ENCODE data around the gene HRH1. TPM values are rescaled to one million over a fixed set of nuclear protein-coding genes. Genes with fewer than 3 reads are reported as not detected.

HRH1 gene
- polyA plus RNA-seq, 1 donor (not counting 4 experiments of a cell fraction or from before 2014, with no cell fraction given): 13.9 TPM

GRCh38 chr3:11140713-11141104 lies 13.6 kb upstream of the HRH1 start:
- FAIRE-seq (no peak), DNase-seq (ENCODE audit: low read depth, low spot score) (no peak)
- H3K9me3 ChIP-seq (ENCODE audit: control insufficient read depth, low read depth, low read length): no peaks in the 10 kb centered on the region
- no peak overlapping the region for H2AFZ ChIP-seq (ENCODE audit: control insufficient read depth, low read length)
- H3K4me2 ChIP-seq (ENCODE audit: control insufficient read depth, extremely low read depth, insufficient read depth, low read depth, low read length): no peak overlapping the region
- no peaks in the 10 kb centered on the region for H3K36me3 ChIP-seq (ENCODE audit: control insufficient read depth in 2 of 2, extremely low read depth in 1 of 2, insufficient read depth in 2 of 2, low read length in 2 of 2)
- H3K79me2 ChIP-seq (ENCODE audit: control insufficient read depth, insufficient read depth, low read length): peaks cover 1% of the 10 kb centered on the region
- H3K4me3 ChIP-seq (ENCODE audit: control insufficient read depth in 2 of 3, extremely low read depth in 1 of 3, insufficient read depth in 2 of 3, low read depth in 1 of 3, low read length in 3 of 3): no peak overlapping the region
- H3K9me1 ChIP-seq (ENCODE audit: control insufficient read depth, extremely low read depth, insufficient read depth, low read length): no peaks in the 10 kb centered on the region
- H3K27me3 ChIP-seq (ENCODE audit: control insufficient read depth, extremely low read depth, insufficient read depth, low read length): no peaks in the 10 kb centered on the region
- dilution Hi-C loops (cut with MboI; ENCODE audit: extremely low pct_ligation_motif_present, low sequenced_read_pairs): no loop called here
- no peak overlapping the region for H3K27ac ChIP-seq (ENCODE audit: control insufficient read depth, insufficient read depth, low read length)
- no peak overlapping the region for H3K9ac ChIP-seq (ENCODE audit: control insufficient read depth, extremely low read depth, insufficient read depth, low read length)
- TF ChIP-seq CTCF (optimal IDR thresholded peaks at IDR 0.05 in 1 of 3, IDR thresholded peaks at IDR 0.05 in 1 of 3, conservative IDR thresholded peaks at IDR 0.05 in 1 of 3; ENCODE audit: extremely low read depth in 1 of 3, insufficient read depth in 2 of 3, low read length in 3 of 3): no peak
- TF ChIP-seq EZH2 (IDR thresholded peaks at IDR 0.05; ENCODE audit: low read length): no peak
- H3K4me1 ChIP-seq (ENCODE audit: control insufficient read depth, extremely low read depth, insufficient read depth, low read length): peaks cover 31% of the 10 kb centered on the region
- H4K20me1 ChIP-seq (ENCODE audit: control insufficient read depth, extremely low read depth, insufficient read depth, low read length): no peaks in the 10 kb centered on the region

GRCh38 chr3:11143476-11143875 lies 10.8 kb upstream of the HRH1 start:
- no peak overlapping the region for H3K4me3 ChIP-seq (ENCODE audit: control insufficient read depth in 2 of 3, extremely low read depth in 1 of 3, insufficient read depth in 2 of 3, low read depth in 1 of 3, low read length in 3 of 3)
- no peaks in the 10 kb centered on the region for H4K20me1 ChIP-seq (ENCODE audit: control insufficient read depth, extremely low read depth, insufficient read depth, low read length)
- H3K79me2 ChIP-seq (ENCODE audit: control insufficient read depth, insufficient read depth, low read length): no peaks in the 10 kb centered on the region
- peaks cover 32% of the 10 kb centered on the region for H3K4me1 ChIP-seq (ENCODE audit: control insufficient read depth, extremely low read depth, insufficient read depth, low read length)
- dilution Hi-C loops (cut with MboI; ENCODE audit: extremely low pct_ligation_motif_present, low sequenced_read_pairs): no loop called here
- H3K9me3 ChIP-seq (ENCODE audit: control insufficient read depth, low read depth, low read length): no peaks in the 10 kb centered on the region
- H3K27ac ChIP-seq (ENCODE audit: control insufficient read depth, insufficient read depth, low read length): no peak overlapping the region
- no peaks in the 10 kb centered on the region for H3K9me1 ChIP-seq (ENCODE audit: control insufficient read depth, extremely low read depth, insufficient read depth, low read length)
- H2AFZ ChIP-seq (ENCODE audit: control insufficient read depth, low read length): no peak overlapping the region
- DNase-seq (ENCODE audit: low read depth, low spot score) (no peak), FAIRE-seq (no peak)
- H3K27me3 ChIP-seq (ENCODE audit: control insufficient read depth, extremely low read depth, insufficient read depth, low read length): no peaks in the 10 kb centered on the region
- no peak overlapping the region for H3K4me2 ChIP-seq (ENCODE audit: control insufficient read depth, extremely low read depth, insufficient read depth, low read depth, low read length)
- TF ChIP-seq EZH2 (IDR thresholded peaks at IDR 0.05; ENCODE audit: low read length) (no peak), CTCF (optimal IDR thresholded peaks at IDR 0.05 in 1 of 3, IDR thresholded peaks at IDR 0.05 in 1 of 3, conservative IDR thresholded peaks at IDR 0.05 in 1 of 3; ENCODE audit: extremely low read depth in 1 of 3, insufficient read depth in 2 of 3, low read length in 3 of 3) (no peak)
- H3K36me3 ChIP-seq (ENCODE audit: control insufficient read depth in 2 of 2, extremely low read depth in 1 of 2, insufficient read depth in 2 of 2, low read length in 2 of 2): no peaks in the 10 kb centered on the region
- no peak overlapping the region for H3K9ac ChIP-seq (ENCODE audit: control insufficient read depth, extremely low read depth, insufficient read depth, low read length)

Measured in keratinocyte (primary cell).